Suprapubic skin (tissue), 3 donors: ENCODE results near the gene STAU1.

Experiments used
- CTCF ChIP-seq, 2 donors: fragments of 200-600 bp in 1 of 2; fragments of 450-650 bp in 1 of 2; sonication (generic) in 1 of 2; IDR thresholded peaks; one replicate each; pipeline ENCODE4 v1.5.1; 2016 to 2019; ENCODE audit warnings: antibody characterized with exemption in 2 of 2, mild to moderate bottlenecking in 1 of 2, moderate library complexity in 1 of 2
- EP300 ChIP-seq: sonication (generic); formaldehyde crosslinking; IDR thresholded peaks from one replicate; pipeline ENCODE4 v1.6.1; 2017; ENCODE audit warnings: antibody characterized with exemption
- POLR2A ChIP-seq, 2 donors: fragments of 450-650 bp; IDR thresholded peaks; one replicate each; pipeline ENCODE4 v1.6.1; 2017; ENCODE audit warnings: antibody characterized with exemption in 2 of 2, mild to moderate bottlenecking in 2 of 2, moderate library complexity in 2 of 2

- TF ChIP-seq CTCF (IDR thresholded peaks at IDR 0.05): no peak
- no peak for TF ChIP-seq EP300
- TF ChIP-seq POLR2A (IDR thresholded peaks at IDR 0.05): no peak
Observed at GRCh38 chr20:49169547-49169946, 18.6 kb downstream of the STAU1 start.
